Muscle of back (tissue), 11 donors: ENCODE results near the gene FBXO40. TPM values are rescaled to one million over a fixed set of nuclear protein-coding genes. Genes with fewer than 3 reads are reported as not detected.

Source experiments
- DNase-seq, 3 donors: peaks; one replicate each; pipeline versions ENCODE4 v3.0.0 to v3.0.0-alpha.2; 2013
- polyA plus RNA-seq, 10 donors: library from polyadenylated mRNA; unstranded; fragments of 120-200 nt; gene quantifications; one replicate each; pipeline ENCODE4 v1.2.1, GENCODE V29; 2013; ENCODE audit not compliant: insufficient read length in 10 of 10

Gene FBXO40
- polyA plus RNA-seq, 10 donors, result 2.0 to 5.1 (median 2.4) TPM

DNA sequence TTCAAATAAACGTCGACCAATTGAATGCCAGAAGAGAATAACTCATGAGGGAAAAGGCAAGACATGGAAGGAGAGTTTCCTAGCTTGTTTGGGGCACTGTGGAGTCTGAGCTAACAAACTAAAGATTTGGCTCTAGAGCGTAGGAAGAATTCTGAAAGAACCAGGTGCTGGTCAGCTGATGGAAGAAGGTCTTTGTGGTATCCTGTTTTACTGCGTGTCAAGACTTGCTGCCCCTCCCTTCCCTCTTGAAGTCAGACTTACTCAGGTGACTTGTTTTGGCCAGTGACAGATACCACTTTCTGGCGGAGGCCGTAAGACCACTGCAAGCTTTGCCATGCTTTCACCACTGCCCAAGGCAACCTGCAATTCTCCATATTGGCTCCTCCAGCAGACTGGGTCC, 68.2 kb downstream of the FBXO40 start:
- no peak for DNase-seq

DNA sequence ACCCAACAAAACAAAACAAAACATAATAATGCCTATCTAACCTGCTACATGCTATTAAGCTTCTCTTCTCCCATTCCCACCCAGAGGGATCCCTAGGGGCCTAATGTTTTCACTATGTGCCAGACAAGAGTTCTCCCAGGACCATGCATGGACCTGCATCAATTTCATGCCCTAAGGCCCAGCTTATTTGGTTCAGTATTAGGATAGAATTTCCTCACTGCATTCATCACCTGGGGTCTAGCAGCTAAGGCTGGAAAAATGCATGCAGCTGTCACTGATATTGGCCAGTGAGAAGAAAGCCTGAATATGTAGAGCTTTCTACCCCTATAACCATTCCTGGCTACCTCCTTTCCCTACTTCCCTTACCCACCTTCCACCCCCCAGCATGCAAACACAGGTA, 69.6 kb downstream of the FBXO40 start:
- DNase-seq, result no peak

- DNase-seq, result no peak
Measured at GRCh38 chr3:121663171-121663847, 70.1 kb downstream of the FBXO40 start.

DNA sequence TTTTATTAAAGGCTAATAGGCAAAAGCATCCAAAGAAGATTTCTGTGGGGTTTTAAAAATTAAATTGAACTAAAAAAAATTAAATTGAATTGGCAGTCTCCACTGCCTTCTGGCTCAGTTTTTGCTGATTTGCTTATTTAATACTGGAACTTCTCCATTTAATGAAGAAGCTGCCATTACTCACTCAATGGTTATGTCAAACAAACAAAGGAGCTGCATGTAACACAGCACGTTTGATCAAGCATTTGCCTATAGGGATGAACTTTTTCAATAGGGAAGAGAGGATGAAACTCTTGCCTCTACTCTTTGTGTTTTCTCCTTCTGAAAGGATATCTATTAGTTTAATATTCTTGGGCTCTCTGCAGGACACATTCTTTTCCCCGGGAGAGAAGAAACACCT, 72.3 kb downstream of the FBXO40 start:
- no peak for DNase-seq

- DNase-seq, result no peak
Measured at GRCh38 chr3:121667333-121667732, 74.2 kb downstream of the FBXO40 start.

- DNase-seq, result no peak
Measured at GRCh38 chr3:121670676-121671075, 77.5 kb downstream of the FBXO40 start.

DNA sequence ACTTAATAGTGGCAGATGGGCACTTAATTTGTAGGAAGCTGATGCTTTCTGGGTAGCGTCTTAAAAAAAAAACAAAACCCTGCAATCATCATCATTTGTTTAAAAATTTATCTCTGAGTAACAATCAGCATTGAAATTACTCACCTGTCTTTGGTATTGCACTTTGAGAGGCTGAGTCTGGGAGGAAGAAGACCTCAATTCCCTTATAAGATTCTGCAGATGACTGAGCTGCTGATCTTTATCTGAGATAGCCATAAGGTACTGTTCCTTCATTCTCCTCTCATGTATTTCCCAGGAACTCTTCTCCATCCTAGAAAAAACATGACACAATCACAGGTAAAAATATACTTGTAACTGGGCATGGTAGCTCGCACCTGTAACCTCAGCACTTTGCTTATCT, 84.0 kb downstream of the FBXO40 start:
- no peak for DNase-seq

Other genes starting within 250 kb of the FBXO40 start
- gene POLQ, start 47.4 kb upstream of the FBXO40 start, polyA plus RNA-seq, result 1 to 10 TPM; 2.4 to 4.9 (median 3.1) TPM
- under 1 TPM in 1 of 10 donors, not detected in 9; 0.15 TPM for gene ARGFX, start 25.4 kb upstream of the FBXO40 start, polyA plus RNA-seq
- gene HCLS1, start 67.5 kb downstream of the FBXO40 start, polyA plus RNA-seq, result 10 to 100 TPM in 1 of 10 donors, 1 to 10 TPM in 9; 4.2 to 21.2 (median 7.2) TPM
- gene GOLGB1, start 156.4 kb downstream of the FBXO40 start, polyA plus RNA-seq, result 10 to 100 TPM; 37.1 to 52.3 (median 42.8) TPM
- gene IQCB1, start 241.7 kb downstream of the FBXO40 start, polyA plus RNA-seq, result 10 to 100 TPM; 14.0 to 29.7 (median 19.5) TPM
- gene EAF2, start 241.8 kb downstream of the FBXO40 start, polyA plus RNA-seq, result 1 to 10 TPM; 5.6 to 9.3 (median 7.1) TPM